SK-N-SH treated with all-trans-retinoic acid at 6 μM for 48 hours (cell line): ENCODE results near the gene TBRG1.

ENCODE experiments used
- ATAC-seq: fragments of 200-7000 bp; cut with Tn5 transposase; 3 replicates; pipeline ENCODE4 v1.9.1; 2020; ENCODE audit warnings: mild to moderate bottlenecking, moderate library complexity
- ARNTL ChIP-seq: fragments of 450-650 bp; formaldehyde crosslinking; IDR thresholded peaks from 2 replicates; pipeline ENCODE4 v1.5.0; 2020; ENCODE audit warnings: low read depth, mild to moderate bottlenecking, moderate library complexity, borderline replicate concordance
- BACH2 ChIP-seq: fragments of 250-450 bp; sonication (Bioruptor Pico); IDR thresholded peaks from 2 replicates; pipeline ENCODE4 v1.9.0; 2021; ENCODE audit warnings: mild to moderate bottlenecking, borderline replicate concordance
- CSDC2 ChIP-seq: fragments of 250-450 bp; sonication (Bioruptor Pico); IDR thresholded peaks from 2 replicates; pipeline ENCODE4 v1.5.0; 2020; ENCODE audit warnings: mild to moderate bottlenecking, moderate library complexity
- CSRNP3 ChIP-seq: fragments of 250-450 bp; sonication (Bioruptor Pico); IDR thresholded peaks from 2 replicates; pipeline ENCODE4 v1.5.1; 2021; ENCODE audit warnings: mild to moderate bottlenecking, moderate library complexity
- ESRRG ChIP-seq: fragments of 250-450 bp; sonication (Bioruptor Pico); IDR thresholded peaks from 2 replicates; pipeline ENCODE4 v1.6.1; 2021; ENCODE audit warnings: mild to moderate bottlenecking
- GLIS3 ChIP-seq: fragments of 250-450 bp; sonication (Bioruptor Pico); IDR thresholded peaks from 2 replicates; pipeline ENCODE4 v1.5.0; 2020; ENCODE audit warnings: mild to moderate bottlenecking, moderate library complexity
- ISL1 ChIP-seq: fragments of 250-450 bp; sonication (Bioruptor Pico); IDR thresholded peaks from 2 replicates; pipeline ENCODE4 v2.1.2; 2022; ENCODE audit warnings: mild to moderate bottlenecking, moderate library complexity
- OSR1 ChIP-seq: fragments of 250-450 bp; sonication (Bioruptor Pico); IDR thresholded peaks from 2 replicates; pipeline ENCODE4 v1.8.0; 2022; ENCODE audit warnings: moderate library complexity, mild to moderate bottlenecking, inconsistent platforms
- PATZ1 ChIP-seq: fragments of 250-450 bp; sonication (Bioruptor Pico); IDR thresholded peaks from 2 replicates; pipeline ENCODE4 v1.8.0; 2020; ENCODE audit warnings: mild to moderate bottlenecking, moderate library complexity, borderline replicate concordance
- POU6F1 ChIP-seq: fragments of 250-450 bp; sonication (Bioruptor Pico); IDR thresholded peaks from 2 replicates; pipeline ENCODE4 v1.8.0; 2021; ENCODE audit warnings: low read depth, mild to moderate bottlenecking, moderate library complexity, borderline replicate concordance
- RARB ChIP-seq: fragments of 250-450 bp; sonication (Bioruptor Pico); IDR thresholded peaks from 2 replicates; pipeline ENCODE4 v1.8.0; 2021; ENCODE audit warnings: mild to moderate bottlenecking, moderate library complexity
- SNAI2 ChIP-seq: fragments of 250-450 bp; sonication (Bioruptor Pico); IDR thresholded peaks from 2 replicates; pipeline ENCODE4 v1.5.0; 2020; ENCODE audit warnings: mild to moderate bottlenecking, moderate library complexity
- TCF4 ChIP-seq: fragments of 250-450 bp; sonication (Bioruptor Pico); IDR thresholded peaks from 2 replicates; pipeline ENCODE4 v1.8.0; 2021; ENCODE audit warnings: mild to moderate bottlenecking, moderate library complexity, borderline replicate concordance
- TOX ChIP-seq: fragments of 250-450 bp; sonication (Bioruptor Pico); IDR thresholded peaks from 2 replicates; pipeline ENCODE4 v1.8.0; 2021; ENCODE audit warnings: mild to moderate bottlenecking, moderate library complexity, borderline replicate concordance
- TSHZ2 ChIP-seq: fragments of 250-450 bp; sonication (Bioruptor Pico); IDR thresholded peaks from 2 replicates; pipeline ENCODE4 v1.5.0; 2020; ENCODE audit warnings: mild to moderate bottlenecking, moderate library complexity
- ZC3H10 ChIP-seq: fragments of 250-450 bp; sonication (Bioruptor Pico); IDR thresholded peaks from 2 replicates; pipeline ENCODE4 v1.5.1; 2021; ENCODE audit warnings: mild to moderate bottlenecking, moderate library complexity
- ZFP3 ChIP-seq: fragments of 250-450 bp; sonication (Bioruptor Pico); IDR thresholded peaks from 2 replicates; pipeline ENCODE4 v1.5.0; 2020; ENCODE audit warnings: mild to moderate bottlenecking, moderate library complexity
- ZFP30 ChIP-seq: fragments of 450-650 bp; formaldehyde crosslinking; IDR thresholded peaks from 2 replicates; pipeline ENCODE4 v1.5.0; 2022; ENCODE audit warnings: mild to moderate bottlenecking, moderate library complexity
- ZNF565 ChIP-seq: fragments of 450-650 bp; formaldehyde crosslinking; conservative IDR thresholded peaks from 2 replicates; pipeline ENCODE4 v1.5.0; 2020; ENCODE audit warnings: low read depth, mild to moderate bottlenecking, moderate library complexity
- ZNF70 ChIP-seq: fragments of 450-650 bp; formaldehyde crosslinking; IDR thresholded peaks from 2 replicates; pipeline ENCODE4 v1.5.0; 2020; ENCODE audit warnings: mild to moderate bottlenecking, moderate library complexity
- ZNF8 ChIP-seq: fragments of 450-650 bp; formaldehyde crosslinking; IDR thresholded peaks from 2 replicates; pipeline ENCODE4 v1.5.0; 2020; ENCODE audit warnings: mild to moderate bottlenecking, moderate library complexity

TBRG1 gene

GRCh38 chr11:124586238-124586860, 36.3 kb upstream of the TBRG1 start:
- TF ChIP-seq CSRNP3 (CRISPR knock-in tag) = no peak
- no peak for TF ChIP-seq RARB (CRISPR knock-in tag)
- no peak for TF ChIP-seq ARNTL
- no peak for TF ChIP-seq TCF4 (CRISPR knock-in tag)
- TF ChIP-seq ZNF70 (CRISPR knock-in tag) = no peak
- TF ChIP-seq ESRRG = no peak
- no peak for TF ChIP-seq BACH2 (CRISPR knock-in tag)
- no peak for TF ChIP-seq GLIS3 (CRISPR knock-in tag)
- no peak for TF ChIP-seq ISL1 (CRISPR knock-in tag)
- no peak for TF ChIP-seq ZNF8
- TF ChIP-seq ZC3H10 = no peak
- TF ChIP-seq ZNF565 (CRISPR knock-in tag) = no peak
- no peak for TF ChIP-seq TSHZ2 (CRISPR knock-in tag)
- no peak for TF ChIP-seq ZFP30
- no peak for TF ChIP-seq TOX (CRISPR knock-in tag)
- no peak for TF ChIP-seq PATZ1 (CRISPR knock-in tag)
- TF ChIP-seq OSR1 (CRISPR knock-in tag) = no peak
- TF ChIP-seq ZFP3 (CRISPR knock-in tag) = no peak
- TF ChIP-seq CSDC2 (CRISPR knock-in tag) = no peak
- ATAC-seq = peak; percentile 86

- ATAC-seq = no peak
- TF ChIP-seq TCF4 (CRISPR knock-in tag) (no peak), ZC3H10 (no peak), ISL1 (CRISPR knock-in tag) (no peak), ESRRG (no peak), SNAI2 (CRISPR knock-in tag) (no peak), ZFP3 (CRISPR knock-in tag) (no peak), CSRNP3 (CRISPR knock-in tag) (no peak), BACH2 (CRISPR knock-in tag) (no peak), ZNF8 (no peak), POU6F1 (no peak), ZFP30 (no peak), TSHZ2 (CRISPR knock-in tag) (no peak), RARB (CRISPR knock-in tag) (no peak), GLIS3 (CRISPR knock-in tag) (no peak)
Observed at GRCh38 chr11:124591430-124591829, 31.2 kb upstream of the TBRG1 start.
